ENCODE data around the gene BCAM. TPM values are rescaled to one million over a fixed set of nuclear protein-coding genes. Genes with fewer than 3 reads are reported as not detected.

The BCAM gene
- total and polyA plus RNA-seq, 10 of the 15 experiments (the other 5 are each of a cell fraction or from before 2014, with no cell fraction given), result 0.10 to 0.64 TPM; not detected in 8

DNA sequence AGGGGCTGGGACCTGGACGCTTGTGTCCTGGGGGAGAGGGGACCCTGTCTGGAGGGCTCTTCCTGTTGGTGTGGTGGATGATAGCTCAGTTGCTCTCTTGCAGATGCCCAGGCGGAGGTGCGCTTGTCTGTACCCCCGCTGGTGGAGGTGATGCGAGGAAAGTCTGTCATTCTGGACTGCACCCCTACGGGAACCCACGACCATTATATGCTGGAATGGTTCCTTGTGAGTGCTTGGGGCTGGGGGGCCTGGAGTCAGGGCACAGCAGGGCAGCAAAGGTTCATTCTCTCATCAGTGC lies 2.2 kb downstream of the BCAM start:
- H3K4me3 ChIP-seq, result no peak overlapping the region
- FAIRE-seq (no peak), DNase-seq (ENCODE audit: low read depth, low spot score) (no peak), ATAC-seq (no peak)
- WGBS (ENCODE audit: insufficient coverage, insufficient replicate concordance, low lambda C conversion rate, missing lambda C conversion rate), result 33% methylated on average over 7 of the region's 7 CpGs
- H3K27ac ChIP-seq (ENCODE audit: control insufficient read depth, insufficient read depth), result no peak overlapping the region
- ChIA-PET CTCF (no interaction called here), RAD21 (ENCODE audit: unreplicated experiment) (no interaction called here), SMC1A (ENCODE audit: uncharacterized antibody, unreplicated experiment) (no interaction called here), POLR2A (no interaction called here)
- no peak overlapping the region for H3K4me2 ChIP-seq (ENCODE audit: control insufficient read depth, insufficient read depth)
- no peak overlapping the region for H3K9ac ChIP-seq (ENCODE audit: control insufficient read depth, insufficient read depth, low read length)
- no peaks in the 10 kb centered on the region for H4K20me1 ChIP-seq (ENCODE audit: control insufficient read depth, insufficient read depth)
- no peaks in the 10 kb centered on the region; a peak in 2 of 4 replicates for H3K27me3 ChIP-seq (replicated peaks in 1 of 2; ENCODE audit: control insufficient read depth in 2 of 2, insufficient read depth in 2 of 2, low read length in 1 of 2)
- in situ Hi-C loops (cut with MboI) (no loop called here), intact Hi-C loops (cut with micrococcal nuclease; ENCODE audit: unreplicated experiment) (no loop called here)
- H3K4me1 ChIP-seq (ENCODE audit: control insufficient read depth, insufficient read depth, low read length), result no peaks in the 10 kb centered on the region
- H3K36me3 ChIP-seq (ENCODE audit: control insufficient read depth in 2 of 2, insufficient read depth in 2 of 2, low read length in 1 of 2), result no peaks in the 10 kb centered on the region
- H3K79me2 ChIP-seq (ENCODE audit: control insufficient read depth, insufficient read depth, low read length), result no peaks in the 10 kb centered on the region
- BruUV-seq (replicated peaks), result no TSS peak
- no peak overlapping the region for H2AFZ ChIP-seq (ENCODE audit: control insufficient read depth, low read depth, low read length)
- H3K9me3 ChIP-seq (replicated peaks; ENCODE audit: control insufficient read depth, insufficient read depth, low read length), result no peaks in the 10 kb centered on the region
- TF ChIP-seq ZBTB33 (IDR thresholded peaks at IDR 0.05) (no peak), CUX1 (IDR thresholded peaks at IDR 0.05; ENCODE audit: insufficient replicate concordance, low read depth, low read length) (no peak), EP300 (IDR thresholded peaks at IDR 0.05; ENCODE audit: borderline replicate concordance in 1 of 2, control insufficient read depth in 1 of 2, low read depth in 2 of 2, low read length in 2 of 2) (no peak), BCL3 (IDR thresholded peaks at IDR 0.05; ENCODE audit: borderline replicate concordance, insufficient read depth, low read depth, low read length, poor library complexity, severe bottlenecking) (no peak), ATF7 (IDR thresholded peaks at IDR 0.05; ENCODE audit: low read depth) (no peak), DPF2 (IDR thresholded peaks at IDR 0.05) (no peak), POLR2A (IDR thresholded peaks at IDR 0.05; ENCODE audit: low read depth, low read length) (no peak), PML (IDR thresholded peaks at IDR 0.05; ENCODE audit: low read length) (no peak), POLR2AphosphoS2 (IDR thresholded peaks at IDR 0.05; ENCODE audit: low read depth, low read length) (no peak), SMAD1 (IDR thresholded peaks at IDR 0.05; ENCODE audit: low read depth, partially characterized antibody) (no peak), BCL11A (IDR thresholded peaks at IDR 0.05; ENCODE audit: low read depth, low read length) (no peak), RAD51 (IDR thresholded peaks at IDR 0.05) (no peak), STAT3 (IDR thresholded peaks at IDR 0.05; ENCODE audit: low read depth, low read length) (no peak), MYB (IDR thresholded peaks at IDR 0.05; ENCODE audit: borderline replicate concordance, low read depth, low read length) (no peak), SREBF2 (IDR thresholded peaks at IDR 0.05; ENCODE audit: low read length) (no peak), TAF1 (IDR thresholded peaks at IDR 0.05; ENCODE audit: borderline replicate concordance, low read depth, low read length) (no peak)
- TF ChIP-seq, protein P1, sequence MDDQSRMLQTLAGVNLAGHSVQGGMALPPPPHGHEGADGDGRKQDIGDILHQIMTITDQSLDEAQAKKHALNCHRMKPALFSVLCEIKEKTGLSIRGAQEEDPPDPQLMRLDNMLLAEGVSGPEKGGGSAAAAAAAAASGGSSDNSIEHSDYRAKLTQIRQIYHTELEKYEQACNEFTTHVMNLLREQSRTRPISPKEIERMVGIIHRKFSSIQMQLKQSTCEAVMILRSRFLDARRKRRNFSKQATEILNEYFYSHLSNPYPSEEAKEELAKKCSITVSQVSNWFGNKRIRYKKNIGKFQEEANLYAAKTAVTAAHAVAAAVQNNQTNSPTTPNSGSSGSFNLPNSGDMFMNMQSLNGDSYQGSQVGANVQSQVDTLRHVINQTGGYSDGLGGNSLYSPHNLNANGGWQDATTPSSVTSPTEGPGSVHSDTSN (IDR thresholded peaks at IDR 0.05; ENCODE audit: insufficient replicate concordance, low read depth, low read length), result no peak
